Measurements from ENCODE around the gene ATP5F1D. TPM values are rescaled to one million over a fixed set of nuclear protein-coding genes. Genes with fewer than 3 reads are reported as not detected.

Gene ATP5F1D
- total and polyA plus RNA-seq, 2 of the 13 experiments (the other 11 are each of a cell fraction or from before 2014, with no cell fraction given), result 39.4 to 78.7 TPM

- TF ChIP-seq, protein P1, sequence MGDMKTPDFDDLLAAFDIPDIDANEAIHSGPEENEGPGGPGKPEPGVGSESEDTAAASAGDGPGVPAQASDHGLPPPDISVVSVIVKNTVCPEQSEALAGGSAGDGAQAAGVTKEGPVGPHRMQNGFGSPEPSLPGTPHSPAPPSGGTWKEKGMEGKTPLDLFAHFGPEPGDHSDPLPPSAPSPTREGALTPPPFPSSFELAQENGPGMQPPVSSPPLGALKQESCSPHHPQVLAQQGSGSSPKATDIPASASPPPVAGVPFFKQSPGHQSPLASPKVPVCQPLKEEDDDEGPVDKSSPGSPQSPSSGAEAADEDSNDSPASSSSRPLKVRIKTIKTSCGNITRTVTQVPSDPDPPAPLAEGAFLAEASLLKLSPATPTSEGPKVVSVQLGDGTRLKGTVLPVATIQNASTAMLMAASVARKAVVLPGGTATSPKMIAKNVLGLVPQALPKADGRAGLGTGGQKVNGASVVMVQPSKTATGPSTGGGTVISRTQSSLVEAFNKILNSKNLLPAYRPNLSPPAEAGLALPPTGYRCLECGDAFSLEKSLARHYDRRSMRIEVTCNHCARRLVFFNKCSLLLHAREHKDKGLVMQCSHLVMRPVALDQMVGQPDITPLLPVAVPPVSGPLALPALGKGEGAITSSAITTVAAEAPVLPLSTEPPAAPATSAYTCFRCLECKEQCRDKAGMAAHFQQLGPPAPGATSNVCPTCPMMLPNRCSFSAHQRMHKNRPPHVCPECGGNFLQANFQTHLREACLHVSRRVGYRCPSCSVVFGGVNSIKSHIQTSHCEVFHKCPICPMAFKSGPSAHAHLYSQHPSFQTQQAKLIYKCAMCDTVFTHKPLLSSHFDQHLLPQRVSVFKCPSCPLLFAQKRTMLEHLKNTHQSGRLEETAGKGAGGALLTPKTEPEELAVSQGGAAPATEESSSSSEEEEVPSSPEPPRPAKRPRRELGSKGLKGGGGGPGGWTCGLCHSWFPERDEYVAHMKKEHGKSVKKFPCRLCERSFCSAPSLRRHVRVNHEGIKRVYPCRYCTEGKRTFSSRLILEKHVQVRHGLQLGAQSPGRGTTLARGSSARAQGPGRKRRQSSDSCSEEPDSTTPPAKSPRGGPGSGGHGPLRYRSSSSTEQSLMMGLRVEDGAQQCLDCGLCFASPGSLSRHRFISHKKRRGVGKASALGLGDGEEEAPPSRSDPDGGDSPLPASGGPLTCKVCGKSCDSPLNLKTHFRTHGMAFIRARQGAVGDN (CRISPR knock-in tag; IDR thresholded peaks at IDR 0.05), result peak; percentile 65
- TF ChIP-seq, protein P2, sequence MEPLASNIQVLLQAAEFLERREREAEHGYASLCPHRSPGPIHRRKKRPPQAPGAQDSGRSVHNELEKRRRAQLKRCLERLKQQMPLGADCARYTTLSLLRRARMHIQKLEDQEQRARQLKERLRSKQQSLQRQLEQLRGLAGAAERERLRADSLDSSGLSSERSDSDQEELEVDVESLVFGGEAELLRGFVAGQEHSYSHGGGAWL (CRISPR knock-in tag; IDR thresholded peaks at IDR 0.05), result 0 out of 2 replicates have a peak, but pooled peaks have one; percentile 6
- TF ChIP-seq KDM5B (CRISPR knock-in tag; IDR thresholded peaks at IDR 0.05; ENCODE audit: borderline replicate concordance), result 0 out of 2 replicates have a peak, but pooled peaks have one; percentile 41
- 0 out of 2 replicates have a peak, but pooled peaks have one; percentile 8 for TF ChIP-seq ZNF710 (CRISPR knock-in tag; IDR thresholded peaks at IDR 0.05; ENCODE audit: borderline replicate concordance)
- no peak for TF ChIP-seq REL (CRISPR knock-in tag; conservative IDR thresholded peaks at IDR 0.05)
- peak; percentile 58 for TF ChIP-seq AGO2 (optimal IDR thresholded peaks at IDR 0.05; ENCODE audit: low read depth, low read length)
- TF ChIP-seq KAT2B (IDR thresholded peaks at IDR 0.05; ENCODE audit: borderline replicate concordance, low read depth, low read length), result no peak
- TF ChIP-seq JUN (CRISPR knock-in tag; IDR thresholded peaks at IDR 0.05), result peak; percentile 70; the same call in 1 of the 2 replicates
- TF ChIP-seq HDAC1 (CRISPR knock-in tag; IDR thresholded peaks at IDR 0.05), result peak; percentile 26; the same call in 1 of the 2 replicates
- TF ChIP-seq, protein P3, sequence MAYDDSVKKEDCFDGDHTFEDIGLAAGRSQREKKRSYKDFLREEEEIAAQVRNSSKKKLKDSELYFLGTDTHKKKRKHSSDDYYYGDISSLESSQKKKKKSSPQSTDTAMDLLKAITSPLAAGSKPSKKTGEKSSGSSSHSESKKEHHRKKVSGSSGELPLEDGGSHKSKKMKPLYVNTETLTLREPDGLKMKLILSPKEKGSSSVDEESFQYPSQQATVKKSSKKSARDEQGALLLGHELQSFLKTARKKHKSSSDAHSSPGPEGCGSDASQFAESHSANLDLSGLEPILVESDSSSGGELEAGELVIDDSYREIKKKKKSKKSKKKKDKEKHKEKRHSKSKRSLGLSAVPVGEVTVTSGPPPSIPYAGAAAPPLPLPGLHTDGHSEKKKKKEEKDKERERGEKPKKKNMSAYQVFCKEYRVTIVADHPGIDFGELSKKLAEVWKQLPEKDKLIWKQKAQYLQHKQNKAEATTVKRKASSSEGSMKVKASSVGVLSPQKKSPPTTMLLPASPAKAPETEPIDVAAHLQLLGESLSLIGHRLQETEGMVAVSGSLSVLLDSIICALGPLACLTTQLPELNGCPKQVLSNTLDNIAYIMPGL (CRISPR knock-in tag; IDR thresholded peaks at IDR 0.05; ENCODE audit: borderline replicate concordance in 1 of 2, low read depth in 1 of 2), result peak in 1 of 2 experiments; percentile 75; a peak in 2 of 4 replicates
- TF ChIP-seq, protein P4, sequence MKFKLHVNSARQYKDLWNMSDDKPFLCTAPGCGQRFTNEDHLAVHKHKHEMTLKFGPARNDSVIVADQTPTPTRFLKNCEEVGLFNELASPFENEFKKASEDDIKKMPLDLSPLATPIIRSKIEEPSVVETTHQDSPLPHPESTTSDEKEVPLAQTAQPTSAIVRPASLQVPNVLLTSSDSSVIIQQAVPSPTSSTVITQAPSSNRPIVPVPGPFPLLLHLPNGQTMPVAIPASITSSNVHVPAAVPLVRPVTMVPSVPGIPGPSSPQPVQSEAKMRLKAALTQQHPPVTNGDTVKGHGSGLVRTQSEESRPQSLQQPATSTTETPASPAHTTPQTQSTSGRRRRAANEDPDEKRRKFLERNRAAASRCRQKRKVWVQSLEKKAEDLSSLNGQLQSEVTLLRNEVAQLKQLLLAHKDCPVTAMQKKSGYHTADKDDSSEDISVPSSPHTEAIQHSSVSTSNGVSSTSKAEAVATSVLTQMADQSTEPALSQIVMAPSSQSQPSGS (CRISPR knock-in tag; IDR thresholded peaks at IDR 0.05), result peak; percentile 91
- TF ChIP-seq ZNF605 (CRISPR knock-in tag; IDR thresholded peaks at IDR 0.05), result peak; percentile 55; the same call in 1 of the 2 replicates
- peak; percentile 64; the same call in 1 of the 2 replicates for TF ChIP-seq NR2C2 (CRISPR knock-in tag; IDR thresholded peaks at IDR 0.05; ENCODE audit: borderline replicate concordance)
- TF ChIP-seq ZFP82 (CRISPR knock-in tag; IDR thresholded peaks at IDR 0.05; ENCODE audit: borderline replicate concordance), result 0 out of 2 replicates have a peak, but pooled peaks have one; percentile 53
Observed at GRCh38 chr19:1239796-1240737, 1.5 kb upstream of the ATP5F1D start (continued).

All from HepG2 (cell line).